ENCODE measurements around the gene PRR27.

PRR27 gene

DNA sequence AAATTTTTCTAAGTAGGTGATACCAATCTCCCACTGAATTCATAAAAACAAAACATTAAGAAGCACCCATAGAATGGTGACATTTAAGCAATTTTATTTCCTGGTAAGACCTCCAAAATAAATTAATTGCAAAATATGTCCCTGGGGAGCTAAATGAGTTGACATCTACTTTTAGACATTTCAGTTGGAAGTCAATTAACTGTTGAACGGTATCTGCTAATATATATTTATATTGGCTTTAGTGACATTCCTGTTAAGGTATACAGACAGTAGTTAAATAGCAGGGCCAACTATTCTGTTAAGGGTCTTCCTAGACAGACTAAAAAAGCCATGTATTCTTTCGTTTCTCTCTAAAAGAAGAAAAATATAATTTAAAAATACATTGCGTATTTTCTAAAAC, at the start of gene PRR27:
Gene PRR27, plus strand, starts transcription at position 301 of the 400 bp plus-strand sequence. CDS start 139 bp downstream, outside the sequence.
- no peak for DNase-seq

DNA sequence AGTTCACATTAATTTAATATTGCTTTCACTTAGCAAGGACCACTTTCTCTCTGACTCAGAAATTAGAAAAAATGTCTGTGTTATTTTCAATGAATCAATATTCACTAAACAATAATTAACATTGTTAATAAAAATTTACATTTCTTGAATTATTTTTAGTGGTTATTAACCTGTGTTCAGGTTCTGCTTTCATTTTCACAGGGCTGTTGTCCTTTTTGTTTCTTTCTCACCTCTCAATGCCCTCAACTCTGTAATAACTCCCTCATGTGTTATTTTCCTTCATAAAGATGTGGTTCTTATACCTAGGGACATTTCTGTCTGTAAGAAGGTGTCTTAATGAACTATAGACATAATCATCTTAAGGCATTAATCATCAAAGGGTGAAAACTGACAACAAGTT, 43.1 kb upstream of the PRR27 start:
- no peak for DNase-seq

- DNase-seq = no peak
Observed at GRCh38 chr4:70113656-70114055, 40.4 kb upstream of the PRR27 start.

- no peak for DNase-seq
Observed at GRCh38 chr4:70114096-70114495, 39.9 kb upstream of the PRR27 start.

GRCh38 chr4:70120323-70120722, 33.7 kb upstream of the PRR27 start:
- no peak for DNase-seq

GRCh38 chr4:70133473-70133872, 20.6 kb upstream of the PRR27 start:
- DNase-seq = no peak

DNA sequence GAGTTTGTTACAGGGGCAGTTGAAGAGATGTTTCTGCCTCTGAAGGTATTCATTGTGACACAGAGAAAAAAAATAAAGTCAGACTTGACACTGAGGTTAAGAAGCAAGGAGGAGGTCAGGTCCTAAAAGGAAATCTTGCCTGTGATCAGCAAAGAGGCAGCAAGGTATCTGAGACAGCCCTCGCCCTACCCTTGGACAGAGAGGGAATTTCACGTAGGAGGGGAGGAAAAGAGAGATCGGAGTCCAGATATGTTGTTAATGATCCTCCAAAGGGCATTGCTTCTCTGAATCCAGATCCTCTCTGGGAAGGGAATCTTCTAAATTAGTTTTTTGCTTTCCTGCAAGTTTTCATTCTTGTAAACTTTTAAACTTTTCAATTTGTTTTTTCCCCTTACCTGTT, 15.3 kb upstream of the PRR27 start:
- DNase-seq = no peak

- DNase-seq = no peak
Observed at GRCh38 chr4:70151271-70151670, 2.8 kb upstream of the PRR27 start.

DNA sequence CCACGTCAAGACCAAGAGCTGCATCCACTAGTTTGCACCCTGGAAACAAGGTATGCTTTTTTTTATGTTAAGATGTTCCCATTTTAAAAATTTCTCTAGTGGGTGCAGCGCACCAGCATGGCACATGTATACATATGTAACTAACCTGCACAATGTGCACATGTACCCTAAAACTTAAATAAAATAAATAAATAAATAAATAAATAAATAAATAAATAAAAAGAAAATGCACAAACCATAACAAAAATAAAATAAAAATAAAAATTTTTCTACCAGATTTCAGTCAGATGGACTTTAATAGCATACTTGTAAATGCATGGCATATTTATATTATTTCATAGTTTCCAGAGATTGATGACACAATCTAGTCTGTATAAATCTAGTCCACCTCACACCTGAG, 1.9 kb upstream of the PRR27 start:
- DNase-seq = no peak

DNA sequence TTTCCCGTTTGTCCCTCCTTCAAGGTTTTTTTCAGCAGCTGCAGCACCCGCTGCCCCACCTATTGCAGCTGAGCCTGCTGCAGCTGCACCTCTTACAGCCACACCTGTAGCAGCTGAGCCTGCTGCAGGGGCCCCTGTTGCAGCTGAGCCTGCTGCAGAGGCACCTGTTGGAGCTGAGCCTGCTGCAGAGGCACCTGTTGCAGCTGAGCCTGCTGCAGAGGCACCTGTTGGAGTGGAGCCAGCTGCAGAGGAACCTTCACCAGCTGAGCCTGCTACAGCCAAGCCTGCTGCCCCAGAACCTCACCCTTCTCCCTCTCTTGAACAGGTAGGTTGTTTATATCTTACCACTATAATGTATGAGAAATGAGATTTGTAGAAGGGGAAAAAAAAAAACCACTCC, 4.5 kb downstream of the PRR27 start:
- DNase-seq = no peak

- no peak for DNase-seq
Observed at GRCh38 chr4:70177090-70177489, 23.1 kb downstream of the PRR27 start.

DNA sequence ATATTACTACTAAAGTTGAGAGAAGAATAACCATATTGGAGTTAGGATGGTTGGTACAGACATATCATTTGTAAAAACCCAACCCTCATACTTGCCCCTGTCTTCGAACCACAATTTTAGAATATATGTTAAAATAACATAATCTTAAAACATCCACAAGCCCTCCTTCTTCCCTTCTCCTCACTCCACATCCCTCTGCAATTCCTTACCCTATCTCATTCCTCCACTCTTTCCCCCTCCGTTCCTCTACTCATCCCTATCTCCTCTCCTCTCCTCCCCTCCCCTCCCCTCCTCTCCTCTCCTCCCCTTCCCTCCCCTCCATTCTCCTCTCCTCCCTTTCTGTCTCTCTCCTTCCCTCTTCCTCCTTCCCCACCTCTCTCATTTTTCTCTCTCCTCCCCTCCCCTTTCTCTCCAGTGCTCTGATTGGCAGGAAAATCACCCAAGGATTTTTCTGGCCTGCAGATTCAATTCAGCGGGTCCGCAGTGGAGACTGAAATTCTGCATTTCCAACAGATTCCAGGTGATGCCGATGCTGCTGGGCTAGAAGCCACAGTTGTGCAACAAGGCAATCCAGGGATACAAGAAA, 24.1 kb downstream of the PRR27 start:
- no peak for DNase-seq

DNA sequence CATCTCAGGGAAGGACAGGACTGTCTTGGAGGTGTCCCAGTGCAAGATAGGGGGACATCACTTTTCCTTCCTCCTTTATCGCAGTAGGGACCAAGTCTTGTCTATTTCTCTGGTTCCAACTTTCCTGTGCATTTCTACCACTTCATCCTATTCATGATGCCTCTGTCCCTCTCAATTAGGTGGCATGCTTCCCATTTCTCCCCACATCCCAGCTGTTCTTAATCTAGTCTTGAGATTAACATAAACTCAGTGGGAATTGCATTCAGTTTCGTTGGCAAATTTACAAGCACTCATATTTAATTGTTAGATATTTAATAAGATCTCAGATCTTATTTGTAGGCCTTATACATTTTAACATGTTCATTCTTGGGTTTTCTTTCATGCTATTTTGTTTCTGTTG, 25.8 kb downstream of the PRR27 start:
- DNase-seq = no peak

DNA sequence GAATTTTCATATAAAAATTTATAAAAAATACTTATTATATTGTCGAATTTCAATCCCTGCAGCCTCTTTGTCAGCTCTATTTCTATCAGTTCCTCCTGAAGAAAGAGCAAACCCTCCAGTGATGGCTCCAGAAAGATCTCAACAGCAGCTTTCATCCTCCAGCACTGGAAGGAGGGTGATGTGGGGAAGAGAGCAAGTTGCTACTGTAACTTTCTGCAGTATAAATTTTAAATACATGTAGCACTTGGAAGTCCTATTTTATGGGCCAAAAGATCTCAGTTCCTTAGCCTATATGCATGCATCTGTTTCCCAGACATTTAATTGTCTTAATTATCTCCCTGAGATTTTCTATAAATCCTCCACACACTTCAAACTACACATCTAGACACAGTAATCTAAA, 27.8 kb downstream of the PRR27 start:
- no peak for DNase-seq

- no peak for DNase-seq
Observed at GRCh38 chr4:70182517-70183167, 28.6 kb downstream of the PRR27 start.

- DNase-seq = no peak
Observed at GRCh38 chr4:70183168-70183939, 29.3 kb downstream of the PRR27 start.

- DNase-seq = no peak
Observed at GRCh38 chr4:70183940-70184246, 29.9 kb downstream of the PRR27 start.

GRCh38 chr4:70187216-70187615, 33.2 kb downstream of the PRR27 start:
- DNase-seq = no peak

DNA sequence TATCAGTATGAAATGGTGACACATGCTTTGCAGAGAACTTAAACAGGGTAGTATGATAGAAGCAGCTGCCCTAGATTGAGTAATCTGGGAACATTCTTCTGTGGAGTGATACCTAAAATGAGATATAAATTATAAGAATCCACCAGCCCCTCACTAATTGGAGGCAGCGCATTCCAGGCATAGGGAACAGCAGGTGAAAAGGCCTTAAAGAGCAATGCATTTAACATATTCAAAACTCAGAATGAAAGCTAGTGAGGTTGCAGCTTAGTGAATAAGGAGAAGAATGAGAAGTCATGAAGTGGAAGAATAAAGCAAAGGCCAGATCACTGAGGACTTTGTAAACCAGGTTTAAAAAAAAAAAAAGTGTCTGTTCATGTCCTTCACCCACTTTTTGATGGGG, 36.5 kb downstream of the PRR27 start:
- no peak for DNase-seq

GRCh38 chr4:70191647-70192046, 37.6 kb downstream of the PRR27 start:
- no peak for DNase-seq

DNA sequence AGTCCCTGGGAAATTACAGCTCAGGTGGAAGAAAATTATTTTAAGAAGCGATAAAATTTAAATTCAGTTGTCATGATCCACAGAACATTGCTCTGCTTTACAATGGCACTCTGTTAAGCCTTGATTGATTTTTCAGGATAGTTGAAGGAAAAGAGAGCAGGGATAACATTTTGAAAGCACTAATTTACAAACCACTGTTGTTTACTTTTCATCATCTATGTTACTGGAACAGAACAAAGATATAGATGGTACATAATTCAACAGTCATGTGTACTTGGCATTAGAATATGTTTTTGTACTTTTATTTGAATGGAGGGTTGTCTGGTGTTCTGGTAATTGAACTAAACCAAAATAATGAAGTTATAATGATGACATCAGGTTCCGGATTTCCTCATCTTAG, 38.9 kb downstream of the PRR27 start:
- DNase-seq = no peak

DNA sequence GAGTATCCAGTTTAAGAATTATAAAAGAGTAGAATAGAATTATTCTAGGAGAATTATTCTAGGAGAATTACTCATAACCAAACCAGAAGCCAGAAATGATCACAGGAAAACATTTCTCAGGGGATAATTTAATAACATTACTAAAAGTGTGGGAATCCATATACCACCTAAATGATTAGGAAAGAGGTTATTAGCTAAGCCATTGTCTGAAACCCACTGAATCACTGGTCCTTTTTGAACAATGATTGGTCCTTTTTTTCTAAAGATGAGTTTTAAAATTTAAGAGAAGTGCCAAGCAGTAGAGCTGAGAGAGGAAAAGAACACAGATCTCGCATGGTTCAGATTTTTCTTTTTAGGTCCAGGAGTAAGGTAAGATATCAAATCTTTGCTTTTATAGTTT, 41.4 kb downstream of the PRR27 start, which contains the start of gene ODAM:
Gene ODAM, plus strand, starts transcription at position 301 of the 400 bp plus-strand sequence. CDS start 819 bp downstream, outside the sequence.
- DNase-seq = no peak

GRCh38 chr4:70196857-70197256, 42.8 kb downstream of the PRR27 start:
- DNase-seq = no peak

DNA sequence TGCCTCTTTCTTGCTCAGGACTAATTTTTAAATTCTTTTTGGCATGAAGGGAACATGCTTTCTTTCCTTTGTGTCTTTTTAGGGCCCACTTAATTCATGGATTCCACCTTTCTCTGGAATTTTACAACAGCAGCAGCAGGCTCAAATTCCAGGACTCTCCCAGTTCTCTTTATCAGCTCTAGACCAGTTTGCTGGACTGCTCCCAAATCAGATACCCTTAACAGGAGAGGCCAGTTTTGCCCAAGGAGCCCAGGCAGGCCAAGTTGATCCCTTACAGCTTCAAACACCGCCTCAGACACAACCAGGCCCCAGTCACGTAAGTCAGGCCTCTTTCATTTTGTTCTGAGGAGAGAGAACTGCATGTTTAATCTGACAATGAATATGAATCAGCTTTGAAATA, 43.8 kb downstream of the PRR27 start:
- no peak for DNase-seq
